Measurements from ENCODE around the gene SEMA5B.

SEMA5B gene

GRCh38 chr3:122929188-122930062 lies 98.1 kb downstream of the SEMA5B start:
- DNase-seq (ENCODE audit: low read depth in 1 of 2, low spot score in 1 of 2): no peak

GRCh38 chr3:122928396-122929187 lies 99.0 kb downstream of the SEMA5B start:
- Histone ChIP-seq H3K27me3 (ENCODE audit: insufficient read depth, poor library complexity, severe bottlenecking) (peaks cover 5% of the 10 kb centered on the region), H3K27ac (replicated peaks) (no peak overlapping the region), H3K4me3 (replicated peaks; ENCODE audit: insufficient read depth, low read length) (no peak overlapping the region)
- no peak for DNase-seq (ENCODE audit: low read depth in 1 of 2, low spot score in 1 of 2)
- TF ChIP-seq REST (IDR thresholded peaks at IDR 0.05; ENCODE audit: insufficient replicate concordance, low read depth): no peak

More at GRCh38 chr3:122929188-122930062, 98.1 kb downstream of the SEMA5B start:
- H3K27ac ChIP-seq (replicated peaks): no peak overlapping the region
- H3K4me3 ChIP-seq (replicated peaks; ENCODE audit: insufficient read depth, low read length): no peak overlapping the region
- peaks cover 5% of the 10 kb centered on the region for H3K27me3 ChIP-seq (ENCODE audit: insufficient read depth, poor library complexity, severe bottlenecking)
- TF ChIP-seq GABPA (IDR thresholded peaks at IDR 0.05; ENCODE audit: low read depth) (no peak), SPI1 (IDR thresholded peaks at IDR 0.05; ENCODE audit: borderline replicate concordance, low read depth) (peak; percentile 28; the same call in 1 of the 2 replicates), REST (IDR thresholded peaks at IDR 0.05; ENCODE audit: insufficient replicate concordance, low read depth) (no peak), POLR2AphosphoS5 (IDR thresholded peaks at IDR 0.05; ENCODE audit: low read depth) (no peak)

- no peak for TF ChIP-seq REST (IDR thresholded peaks at IDR 0.05; ENCODE audit: insufficient replicate concordance, low read depth)
- TF ChIP-seq SPI1 (IDR thresholded peaks at IDR 0.05; ENCODE audit: borderline replicate concordance, low read depth): no peak
- TF ChIP-seq GABPA (IDR thresholded peaks at IDR 0.05; ENCODE audit: low read depth): no peak
- no peak for TF ChIP-seq POLR2AphosphoS5 (IDR thresholded peaks at IDR 0.05; ENCODE audit: low read depth)
- no peak for TF ChIP-seq CTCF (IDR thresholded peaks at IDR 0.05; ENCODE audit: insufficient read depth, low read length)
These were observed 99.8 kb downstream of the SEMA5B start for GRCh38 chr3:122927726-122928125.

More at GRCh38 chr3:122927726-122928125, 99.8 kb downstream of the SEMA5B start:
- Histone ChIP-seq H3K4me3 (replicated peaks; ENCODE audit: insufficient read depth, low read length) (no peak overlapping the region), H3K27ac (replicated peaks) (no peak overlapping the region), H3K27me3 (ENCODE audit: insufficient read depth, poor library complexity, severe bottlenecking) (peaks cover 9% of the 10 kb centered on the region)
- no peak for DNase-seq (ENCODE audit: low read depth in 1 of 2, low spot score in 1 of 2)

Measured in HL-60 (cell line).